HUES64 (cell line): Measurements from ENCODE around the gene BASP1.

Experiments
- H3K27ac ChIP-seq: 2 replicates; pipeline ENCODE4 v1.7.0; 2013; ENCODE audit warnings: low read depth, low read length, inconsistent platforms
- H3K27me3 ChIP-seq: 2 replicates; pipeline ENCODE4 v1.6.1; 2013; ENCODE audit warnings: mild to moderate bottlenecking, low read length; ENCODE audit not compliant: insufficient read depth
- H3K36me3 ChIP-seq: 2 replicates; pipeline ENCODE4 v1.6.1; 2013; ENCODE audit warnings: mild to moderate bottlenecking, low read length; ENCODE audit not compliant: insufficient read depth
- H3K4me1 ChIP-seq: 2 replicates; pipeline ENCODE4 v1.6.1; 2013; ENCODE audit warnings: mild to moderate bottlenecking, low read length, moderate library complexity; ENCODE audit not compliant: insufficient read depth
- H3K4me3 ChIP-seq: 2 replicates; pipeline ENCODE4 v1.5.1; 2013; ENCODE audit warnings: mild to moderate bottlenecking, low read length, moderate library complexity
- H3K9ac ChIP-seq: 2 replicates; pipeline ENCODE4 v1.6.1; 2013; ENCODE audit warnings: mild to moderate bottlenecking, low read depth, low read length
- H3K9me3 ChIP-seq: 2 replicates; pipeline ENCODE4 v1.6.1; 2013; ENCODE audit warnings: low read depth, low read length; ENCODE audit not compliant: insufficient read depth
- WGBS: fragments of 150-250, 120-280 bp; methylation state at CpG from one replicate; pipeline ENCODE4 v1.1.7; 2013; ENCODE audit warnings: missing lambda C conversion rate; 5-methylcytosine and 5-hydroxymethylcytosine counted together

BASP1 gene

GRCh38 chr5:17276445-17276844, 59.0 kb downstream of the BASP1 start:
- H3K4me3 ChIP-seq = no peak overlapping the region
- H3K27ac ChIP-seq = no peak overlapping the region
- H3K4me1 ChIP-seq = peaks cover 7% of the 10 kb centered on the region; the same call in 1 of the 2 replicates
- H3K9me3 ChIP-seq = no peaks in the 10 kb centered on the region
- 100% methylated on average over 1 of the region's 3 CpGs for WGBS
- no peak overlapping the region for H3K9ac ChIP-seq
- H3K27me3 ChIP-seq = no peaks in the 10 kb centered on the region
- H3K36me3 ChIP-seq = peaks cover 27% of the 10 kb centered on the region

- Histone ChIP-seq H3K27me3 (no peaks in the 10 kb centered on the region), H3K27ac (no peak overlapping the region)
- 97% methylated on average over 5 of the region's 5 CpGs for WGBS
Observed at GRCh38 chr5:17277907-17278306, 60.5 kb downstream of the BASP1 start.

GRCh38 chr5:17278931-17279330, 61.5 kb downstream of the BASP1 start:
- Histone ChIP-seq H3K4me1 (peaks cover 21% of the 10 kb centered on the region), H3K27me3 (no peaks in the 10 kb centered on the region), H3K9me3 (no peaks in the 10 kb centered on the region), H3K9ac (no peak overlapping the region), H3K27ac (no peak overlapping the region), H3K36me3 (peaks cover 27% of the 10 kb centered on the region), H3K4me3 (no peak overlapping the region)
- 93% methylated on average over 7 of the region's 7 CpGs for WGBS

More at GRCh38 chr5:17277907-17278306, 60.5 kb downstream of the BASP1 start:
- Histone ChIP-seq H3K4me1 (peaks cover 21% of the 10 kb centered on the region), H3K9ac (no peak overlapping the region), H3K9me3 (no peaks in the 10 kb centered on the region), H3K4me3 (no peak overlapping the region), H3K36me3 (peaks cover 27% of the 10 kb centered on the region)

- 90% methylated on average over 2 of the region's 2 CpGs for WGBS
- no peaks in the 10 kb centered on the region for H3K27me3 ChIP-seq
Observed at GRCh38 chr5:17279487-17279886, 62.1 kb downstream of the BASP1 start.

GRCh38 chr5:17282283-17283120, 65.1 kb downstream of the BASP1 start:
- Histone ChIP-seq H3K4me3 (0 out of 2 replicates have a peak overlapping the region, but pooled peaks have one; percentile 6), H3K4me1 (peaks cover 21% of the 10 kb centered on the region), H3K9me3 (no peaks in the 10 kb centered on the region), H3K9ac (peak overlapping the region; percentile 57), H3K27ac (peak overlapping the region; percentile 66), H3K36me3 (no peaks in the 10 kb centered on the region), H3K27me3 (no peaks in the 10 kb centered on the region)
- 32% methylated on average over 6 of the region's 6 CpGs for WGBS

More at GRCh38 chr5:17279487-17279886, 62.1 kb downstream of the BASP1 start:
- Histone ChIP-seq H3K9ac (no peak overlapping the region), H3K27ac (no peak overlapping the region), H3K36me3 (peaks cover 23% of the 10 kb centered on the region), H3K4me3 (no peak overlapping the region), H3K4me1 (peaks cover 21% of the 10 kb centered on the region), H3K9me3 (no peaks in the 10 kb centered on the region)

GRCh38 chr5:17283121-17283415, 65.6 kb downstream of the BASP1 start:
- no peaks in the 10 kb centered on the region for H3K9me3 ChIP-seq
- H3K4me1 ChIP-seq = peaks cover 21% of the 10 kb centered on the region
- 96% methylated on average over 2 of the region's 2 CpGs for WGBS
- H3K36me3 ChIP-seq = no peaks in the 10 kb centered on the region
- no peak overlapping the region for H3K4me3 ChIP-seq
- no peak overlapping the region for H3K9ac ChIP-seq
- no peaks in the 10 kb centered on the region for H3K27me3 ChIP-seq
- H3K27ac ChIP-seq = no peak overlapping the region

- H3K9ac ChIP-seq = no peak overlapping the region
- H3K27me3 ChIP-seq = no peaks in the 10 kb centered on the region
- no peaks in the 10 kb centered on the region for H3K9me3 ChIP-seq
- no peak overlapping the region for H3K4me3 ChIP-seq
- no peaks in the 10 kb centered on the region for H3K36me3 ChIP-seq
- no peak overlapping the region for H3K27ac ChIP-seq
- H3K4me1 ChIP-seq = peaks cover 3% of the 10 kb centered on the region
- WGBS = 93% methylated on average over 4 of the region's 4 CpGs
Observed at GRCh38 chr5:17287501-17288155, 70.2 kb downstream of the BASP1 start.

- H3K4me3 ChIP-seq = no peak overlapping the region
- no peak overlapping the region for H3K27ac ChIP-seq
- H3K9ac ChIP-seq = no peak overlapping the region
- WGBS = 95% methylated on average over 3 of the region's 3 CpGs
- no peaks in the 10 kb centered on the region for H3K9me3 ChIP-seq
- H3K36me3 ChIP-seq = no peaks in the 10 kb centered on the region
- H3K27me3 ChIP-seq = no peaks in the 10 kb centered on the region
- H3K4me1 ChIP-seq = no peaks in the 10 kb centered on the region
Observed at GRCh38 chr5:17288570-17288969, 71.1 kb downstream of the BASP1 start.

GRCh38 chr5:17289681-17290539, 72.5 kb downstream of the BASP1 start:
- Histone ChIP-seq H3K9ac (no peak overlapping the region), H3K4me1 (no peaks in the 10 kb centered on the region), H3K36me3 (no peaks in the 10 kb centered on the region), H3K27ac (no peak overlapping the region), H3K27me3 (no peaks in the 10 kb centered on the region), H3K4me3 (no peak overlapping the region), H3K9me3 (no peaks in the 10 kb centered on the region)
- whole genome bisulfite sequencing = 95% methylated on average over 16 of the region's 16 CpGs

GRCh38 chr5:17290540-17290974, 73.1 kb downstream of the BASP1 start:
- no peak overlapping the region for H3K4me3 ChIP-seq
- no peak overlapping the region for H3K27ac ChIP-seq
- H3K36me3 ChIP-seq = no peaks in the 10 kb centered on the region
- 88% methylated on average over 9 of the region's 9 CpGs for WGBS
- H3K9ac ChIP-seq = no peak overlapping the region
- H3K27me3 ChIP-seq = no peaks in the 10 kb centered on the region
- H3K4me1 ChIP-seq = no peaks in the 10 kb centered on the region
- no peaks in the 10 kb centered on the region for H3K9me3 ChIP-seq
